K562 (cell line): ENCODE results near the gene COL5A3. TPM values are rescaled to one million over a fixed set of nuclear protein-coding genes. Genes with fewer than 3 reads are reported as not detected.
A peak's percentile ranks its signal among the peaks of the same experiment; 100 is the strongest.

Source experiments
- ATAC-seq: fragments of 200-7000 bp; cut with Tn5 transposase; 3 replicates; pipeline ENCODE4 v1.9.1; 2020; ENCODE audit warnings: moderate library complexity
- BruUV-seq: library from RNA; stranded (reverse); fragments of 400-500 nt; replicated peaks from 2 replicates; lab custom pipeline; 2021; lab: Mats Ljungman, UMichigan
- CTCF ChIA-PET: fragments of 300-600 bp; formaldehyde crosslinking; extraction: SDS; loops from one replicate; lab custom pipeline; 2021; ENCODE audit warnings: low intra/inter-chr PET ratio; lab: Yijun Ruan, JAX
- POLR2A ChIA-PET: fragments of 300-600, 350-650 bp; sonication (Branson Sonifier 250); formaldehyde crosslinking; extraction: SDS; loops from one replicate; lab custom pipeline; 2021; ENCODE audit warnings: antibody characterized with exemption, inconsistent platforms; lab: Yijun Ruan, JAX
- DNase-seq, 4 experiments: peaks; one replicate each; pipeline versions ENCODE4 v3.0.0 to v3.0.0-alpha.2; 2011 to 2018; ENCODE audit warnings: low spot score in 3 of 4, mixed read lengths in 3 of 4; ENCODE audit errors: extremely low read depth in 1 of 4
- FAIRE-seq: peaks from 2 replicates; lab custom pipeline; 2011; peaks lifted over from hg19 to GRCh38; lab: Jason Lieb, UNC
- H2AFZ ChIP-seq: 2 replicates; pipeline ENCODE4 v1.6.0; 2011; ENCODE audit warnings: low read depth, low read length, control low read depth, inconsistent platforms
- H3K27ac ChIP-seq: fragments of 200-600 bp; 3 replicates; pipeline ENCODE4 v1.8.0; 2011; ENCODE audit warnings: low read depth, mild to moderate bottlenecking, control low read depth, inconsistent platforms, low read length, moderate library complexity, mixed read lengths; ENCODE audit errors: extremely low read depth
- H3K27me3 ChIP-seq, 2 experiments: fragments of 300-600 bp in 1 of 2; 2 replicates in 1 of 2; 3 replicates in 1 of 2; pipeline versions ENCODE4 v1.6.0 to v1.8.0; 2011; ENCODE audit warnings: inconsistent platforms in 2 of 2, low read length in 2 of 2, mild to moderate bottlenecking in 1 of 2, mixed read lengths in 1 of 2, moderate library complexity in 1 of 2; ENCODE audit not compliant: control insufficient read depth in 2 of 2, insufficient read depth in 2 of 2
- H3K36me3 ChIP-seq: fragments of 300-600 bp; 3 replicates; pipeline ENCODE4 v1.8.0; 2011; ENCODE audit warnings: mild to moderate bottlenecking, low read length, inconsistent platforms; ENCODE audit not compliant: control insufficient read depth, insufficient read depth
- H3K4me1 ChIP-seq, 2 experiments: fragments of 200-600 bp in 1 of 2; replicated peaks in 1 of 2; 2 replicates in 1 of 2; 3 replicates in 1 of 2; pipeline versions ENCODE4 v1.5.1 to v1.8.0; 2011; ENCODE audit warnings: inconsistent platforms in 2 of 2, low read length in 2 of 2, mild to moderate bottlenecking in 1 of 2, mixed read lengths in 1 of 2, moderate library complexity in 1 of 2; ENCODE audit not compliant: control insufficient read depth in 2 of 2, insufficient read depth in 2 of 2
- H3K4me2 ChIP-seq: 2 replicates; pipeline ENCODE4 v1.6.1; 2011; ENCODE audit warnings: low read length, control low read depth, inconsistent platforms, mixed read lengths; ENCODE audit not compliant: insufficient read depth
- H3K4me3 ChIP-seq: fragments of 200-600 bp; sonication (generic), shearing (Covaris generic); 2 replicates; pipeline ENCODE4 v1.5.1; 2016; ENCODE audit warnings: control low read depth, inconsistent platforms
- H3K79me2 ChIP-seq: fragments of 200-600 bp; 3 replicates; pipeline ENCODE4 v1.8.0; 2011; ENCODE audit warnings: low read length, inconsistent platforms; ENCODE audit not compliant: control insufficient read depth, insufficient read depth
- H3K9ac ChIP-seq, 2 experiments: 2 replicates each; pipeline versions ENCODE4 v1.6.0 to v1.6.1; 2011; ENCODE audit warnings: low read depth in 2 of 2, low read length in 2 of 2, control low read depth in 1 of 2, inconsistent platforms in 1 of 2, mild to moderate bottlenecking in 1 of 2, mixed read lengths in 1 of 2; ENCODE audit not compliant: insufficient read depth in 1 of 2
- H3K9me1 ChIP-seq: one replicate; pipeline ENCODE4 v1.6.0; 2011; ENCODE audit warnings: inconsistent platforms, mild to moderate bottlenecking, low read length, moderate library complexity; ENCODE audit not compliant: control insufficient read depth, insufficient read depth
- H3K9me3 ChIP-seq: replicated peaks from 2 replicates; pipeline ENCODE4 v1.5.1; 2011; ENCODE audit warnings: low read depth, low read length, inconsistent platforms; ENCODE audit not compliant: control insufficient read depth, insufficient read depth
- H4K20me1 ChIP-seq: replicated peaks from 2 replicates; pipeline ENCODE4 v1.6.1; 2011; ENCODE audit warnings: low read length, inconsistent platforms, mixed read lengths; ENCODE audit not compliant: control insufficient read depth, insufficient read depth
- BCL6 ChIP-seq: fragments of 250-450 bp; sonication (Bioruptor Pico); IDR thresholded peaks from 2 replicates; pipeline ENCODE4 v1.4.0; 2020
- CREBBP ChIP-seq: IDR thresholded peaks from one replicate; pipeline ENCODE4 v1.6.1; 2012; ENCODE audit warnings: low read depth, mild to moderate bottlenecking, control low read depth, inconsistent platforms, low read length
- HCFC1 ChIP-seq: IDR thresholded peaks from 2 replicates; pipeline ENCODE4 v1.6.1; 2012; ENCODE audit warnings: low read depth, low read length, improper control_type of control experiment
- KDM5B ChIP-seq: fragments of 200-600 bp; sonication (generic); IDR thresholded peaks from 2 replicates; pipeline ENCODE4 v1.6.1; 2012; ENCODE audit warnings: low read depth, mild to moderate bottlenecking, moderate library complexity, low read length, control low read depth, inconsistent platforms; ENCODE audit not compliant: insufficient replicate concordance
- MBD2 ChIP-seq: sonication (generic); IDR thresholded peaks from 2 replicates; pipeline ENCODE4 v1.6.1; 2016; ENCODE audit warnings: low read depth, borderline replicate concordance
- NELFE ChIP-seq: IDR thresholded peaks from 2 replicates; pipeline ENCODE4 v1.6.1; 2011; ENCODE audit warnings: mild to moderate bottlenecking; ENCODE audit not compliant: insufficient read depth, insufficient read length
- NFE2L1 ChIP-seq: fragments of 450-650 bp; IDR thresholded peaks from 2 replicates; pipeline ENCODE4 v1.6.1; 2016; ENCODE audit warnings: missing genetic modification characterization, low read depth, mild to moderate bottlenecking, missing compliant biosample characterization, moderate library complexity, borderline replicate concordance
- NONO ChIP-seq, 2 experiments: fragments of 200-400 bp in 1 of 2; fragments of 450-650 bp in 1 of 2; formaldehyde crosslinking in 1 of 2; IDR thresholded peaks; 2 replicates each; pipeline ENCODE4 v1.6.1; 2017; ENCODE audit warnings: low read depth in 2 of 2, mild to moderate bottlenecking in 2 of 2, moderate library complexity in 2 of 2, low read length in 1 of 2
- RAD51 ChIP-seq: fragments of 450-650 bp; IDR thresholded peaks from 2 replicates; pipeline ENCODE4 v1.7.1; 2016; ENCODE audit warnings: low read depth, mild to moderate bottlenecking, borderline replicate concordance
- SPI1 ChIP-seq: IDR thresholded peaks from 2 replicates; pipeline ENCODE4 v1.6.1; 2011; ENCODE audit warnings: low read depth, low read length, control low read depth, borderline replicate concordance
- TSC22D4 ChIP-seq: fragments of 450-650 bp; IDR thresholded peaks from 2 replicates; pipeline ENCODE4 v1.6.1; 2016; ENCODE audit warnings: missing genetic modification characterization, missing biosample characterization, control low read depth
- ZNF143 ChIP-seq: sonication (generic); formaldehyde crosslinking; IDR thresholded peaks from 2 replicates; pipeline ENCODE4 v1.9.0; 2022; ENCODE audit warnings: mild to moderate bottlenecking, missing genetic modification reagents
- ZNF217 ChIP-seq: sonication (generic); formaldehyde crosslinking; IDR thresholded peaks from 2 replicates; pipeline ENCODE4 v1.8.0; 2022; ENCODE audit warnings: mild to moderate bottlenecking, missing genetic modification reagents
- WGBS: fragments of 100-300 bp; shearing (Covaris generic); methylation state at CpG from one replicate; pipeline ENCODE4 v1.1.6; 2016; ENCODE audit warnings: low coverage, mixed read lengths; ENCODE audit not compliant: insufficient coverage; ENCODE audit errors: missing lambda C conversion rate; 5-methylcytosine and 5-hydroxymethylcytosine counted together
- in situ Hi-C: fragments of 300-500 bp; cut with MboI; formaldehyde crosslinking; loops from 4 replicates; pipeline ENCODE4 v1.15.0; 2018; ENCODE audit warnings: inconsistent platforms, mixed read lengths
- intact Hi-C: fragments of 100-400 bp; cut with micrococcal nuclease; formaldehyde crosslinking; loops from 2 replicates; pipeline ENCODE4 v1.14.2; 2022
- polyA plus RNA-seq, 8 experiments: library from polyadenylated mRNA; depleted of rRNA in 4 of 8; stranded (reverse) in 5 of 8; unstranded in 3 of 8; fragments of >200 nt; fragmentation: Nextera tagmentation in 2 of 8; fragmentation: Illumina TruSeq in 1 of 8; extraction: Ambion mirVana in 2 of 8; extraction: Trizol in 1 of 8; gene quantifications; 2 replicates each; pipeline versions ENCODE4 v1.2.1 to v1.2.3, GENCODE V29; 2011 to 2014; ENCODE audit warnings: inconsistent platforms in 1 of 8, missing spikeins in 1 of 8
- total RNA-seq, 7 experiments: library from RNA; depleted of rRNA in 6 of 7; stranded (reverse); fragments of >200 nt in 6 of 7; fragmentation: Illumina TruSeq in 2 of 7; extraction: Trizol in 2 of 7; gene quantifications; 2 replicates each; pipeline versions ENCODE4 v1.2.1 to v1.2.3, GENCODE V29; 2011 to 2021; ENCODE audit warnings: low replicate concordance in 1 of 7
- TF ChIP-seq, protein P1 (sequence below): fragments of 450-650 bp; formaldehyde crosslinking; IDR thresholded peaks from 2 replicates; pipeline ENCODE4 v1.4.0; 2022; ENCODE audit warnings: missing genetic modification characterization
- TF ChIP-seq, protein P2 (sequence below), 2 experiments: fragments of 450-650 bp; IDR thresholded peaks; 2 replicates each; pipeline ENCODE4 v1.6.1; 2018; ENCODE audit warnings: mild to moderate bottlenecking in 2 of 2, low read depth in 1 of 2; ENCODE audit not compliant: partially characterized antibody in 2 of 2
- TF ChIP-seq, protein P3 (sequence below): sonication (generic); formaldehyde crosslinking; IDR thresholded peaks from 2 replicates; pipeline ENCODE4 v1.8.0; 2023; ENCODE audit warnings: mild to moderate bottlenecking, missing genetic modification reagents

COL5A3 gene
- total and polyA plus RNA-seq, 9 of the 15 experiments (the other 6 are each of a cell fraction or from before 2014, with no cell fraction given) = 0.01 to 0.02 TPM; not detected in 7

DNA sequence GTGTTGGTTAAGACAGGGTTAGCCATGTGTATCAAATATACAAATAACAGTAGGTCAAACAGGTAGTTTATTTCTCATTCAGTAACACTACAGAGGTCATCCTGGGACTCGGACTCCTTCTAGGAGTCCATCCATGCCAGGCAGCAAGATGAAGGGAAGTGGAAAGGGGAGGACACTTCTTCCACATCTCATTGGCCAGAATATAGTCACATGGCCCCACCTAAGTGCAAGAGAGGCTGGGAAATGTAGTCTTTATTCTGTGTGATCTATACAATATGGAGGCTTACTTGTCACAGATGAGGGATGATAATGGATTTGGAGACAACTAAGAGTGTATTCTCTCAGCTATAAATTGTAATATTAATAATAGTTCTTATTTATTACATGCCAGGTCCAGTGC lies 34.1 kb upstream of the COL5A3 start:
- peak; percentile 51 for FAIRE-seq
- Histone ChIP-seq H3K9ac (no peak overlapping the region), H3K79me2 (no peaks in the 10 kb centered on the region), H3K36me3 (no peaks in the 10 kb centered on the region), H3K4me2 (no peak overlapping the region), H2AFZ (no peak overlapping the region), H3K9me3 (no peaks in the 10 kb centered on the region), H3K4me1 (no peaks in the 10 kb centered on the region), H3K27me3 (peaks cover 0 to 13% of the 10 kb centered on the region in 2 experiments; a peak in 2 of 5 replicates), H3K9me1 (no peaks in the 10 kb centered on the region), H3K4me3 (no peak overlapping the region), H4K20me1 (no peaks in the 10 kb centered on the region), H3K27ac (no peak overlapping the region)
- CTCF ChIA-PET = no interaction called here
- WGBS = 0% methylated on average over 1 of the region's 1 CpG
- ATAC-seq = peak; percentile 98
- in situ Hi-C loops (no loop called here), intact Hi-C loops (no loop called here)
- POLR2A ChIA-PET = interaction anchor here (1.0 kb wide), 1 partner anchor 9 kb away, joined by 4 read pairs; no protein-coding TSS in a partner anchor
- no TSS peak for BruUV-seq
- peak; percentile 34 to 74 (median 67) for DNase-seq
- peak; percentile 86 for TF ChIP-seq HCFC1
- no peak for TF ChIP-seq NFE2L1 (tag)
- peak; percentile 68; the same call in 1 of the 2 replicates for TF ChIP-seq SPI1
- no peak for TF ChIP-seq CREBBP
- TF ChIP-seq RAD51 = peak; percentile 87
- TF ChIP-seq, protein P1, sequence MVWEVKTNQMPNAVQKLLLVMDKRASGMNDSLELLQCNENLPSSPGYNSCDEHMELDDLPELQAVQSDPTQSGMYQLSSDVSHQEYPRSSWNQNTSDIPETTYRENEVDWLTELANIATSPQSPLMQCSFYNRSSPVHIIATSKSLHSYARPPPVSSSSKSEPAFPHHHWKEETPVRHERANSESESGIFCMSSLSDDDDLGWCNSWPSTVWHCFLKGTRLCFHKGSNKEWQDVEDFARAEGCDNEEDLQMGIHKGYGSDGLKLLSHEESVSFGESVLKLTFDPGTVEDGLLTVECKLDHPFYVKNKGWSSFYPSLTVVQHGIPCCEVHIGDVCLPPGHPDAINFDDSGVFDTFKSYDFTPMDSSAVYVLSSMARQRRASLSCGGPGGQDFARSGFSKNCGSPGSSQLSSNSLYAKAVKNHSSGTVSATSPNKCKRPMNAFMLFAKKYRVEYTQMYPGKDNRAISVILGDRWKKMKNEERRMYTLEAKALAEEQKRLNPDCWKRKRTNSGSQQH (CRISPR knock-in tag) = no peak
- no peak for TF ChIP-seq TSC22D4
- TF ChIP-seq, protein P2, sequence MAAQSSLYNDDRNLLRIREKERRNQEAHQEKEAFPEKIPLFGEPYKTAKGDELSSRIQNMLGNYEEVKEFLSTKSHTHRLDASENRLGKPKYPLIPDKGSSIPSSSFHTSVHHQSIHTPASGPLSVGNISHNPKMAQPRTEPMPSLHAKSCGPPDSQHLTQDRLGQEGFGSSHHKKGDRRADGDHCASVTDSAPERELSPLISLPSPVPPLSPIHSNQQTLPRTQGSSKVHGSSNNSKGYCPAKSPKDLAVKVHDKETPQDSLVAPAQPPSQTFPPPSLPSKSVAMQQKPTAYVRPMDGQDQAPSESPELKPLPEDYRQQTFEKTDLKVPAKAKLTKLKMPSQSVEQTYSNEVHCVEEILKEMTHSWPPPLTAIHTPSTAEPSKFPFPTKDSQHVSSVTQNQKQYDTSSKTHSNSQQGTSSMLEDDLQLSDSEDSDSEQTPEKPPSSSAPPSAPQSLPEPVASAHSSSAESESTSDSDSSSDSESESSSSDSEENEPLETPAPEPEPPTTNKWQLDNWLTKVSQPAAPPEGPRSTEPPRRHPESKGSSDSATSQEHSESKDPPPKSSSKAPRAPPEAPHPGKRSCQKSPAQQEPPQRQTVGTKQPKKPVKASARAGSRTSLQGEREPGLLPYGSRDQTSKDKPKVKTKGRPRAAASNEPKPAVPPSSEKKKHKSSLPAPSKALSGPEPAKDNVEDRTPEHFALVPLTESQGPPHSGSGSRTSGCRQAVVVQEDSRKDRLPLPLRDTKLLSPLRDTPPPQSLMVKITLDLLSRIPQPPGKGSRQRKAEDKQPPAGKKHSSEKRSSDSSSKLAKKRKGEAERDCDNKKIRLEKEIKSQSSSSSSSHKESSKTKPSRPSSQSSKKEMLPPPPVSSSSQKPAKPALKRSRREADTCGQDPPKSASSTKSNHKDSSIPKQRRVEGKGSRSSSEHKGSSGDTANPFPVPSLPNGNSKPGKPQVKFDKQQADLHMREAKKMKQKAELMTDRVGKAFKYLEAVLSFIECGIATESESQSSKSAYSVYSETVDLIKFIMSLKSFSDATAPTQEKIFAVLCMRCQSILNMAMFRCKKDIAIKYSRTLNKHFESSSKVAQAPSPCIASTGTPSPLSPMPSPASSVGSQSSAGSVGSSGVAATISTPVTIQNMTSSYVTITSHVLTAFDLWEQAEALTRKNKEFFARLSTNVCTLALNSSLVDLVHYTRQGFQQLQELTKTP (IDR thresholded peaks at IDR 0.05; ENCODE audit: low read depth in 1 of 2, partially characterized antibody in 2 of 2) = peak in 1 of 2 experiments; percentile 65
- peak; percentile 76 for TF ChIP-seq ZNF143 (CRISPR knock-in tag)
- TF ChIP-seq ZNF217 = no peak
- no peak for TF ChIP-seq NONO (IDR thresholded peaks at IDR 0.05; ENCODE audit: low read depth in 2 of 2, low read length in 1 of 2)
- peak; percentile 33; the same call in 1 of the 2 replicates for TF ChIP-seq MBD2
- TF ChIP-seq, protein P3, sequence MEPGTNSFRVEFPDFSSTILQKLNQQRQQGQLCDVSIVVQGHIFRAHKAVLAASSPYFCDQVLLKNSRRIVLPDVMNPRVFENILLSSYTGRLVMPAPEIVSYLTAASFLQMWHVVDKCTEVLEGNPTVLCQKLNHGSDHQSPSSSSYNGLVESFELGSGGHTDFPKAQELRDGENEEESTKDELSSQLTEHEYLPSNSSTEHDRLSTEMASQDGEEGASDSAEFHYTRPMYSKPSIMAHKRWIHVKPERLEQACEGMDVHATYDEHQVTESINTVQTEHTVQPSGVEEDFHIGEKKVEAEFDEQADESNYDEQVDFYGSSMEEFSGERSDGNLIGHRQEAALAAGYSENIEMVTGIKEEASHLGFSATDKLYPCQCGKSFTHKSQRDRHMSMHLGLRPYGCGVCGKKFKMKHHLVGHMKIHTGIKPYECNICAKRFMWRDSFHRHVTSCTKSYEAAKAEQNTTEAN (CRISPR knock-in tag) = no peak
- no peak for TF ChIP-seq BCL6
- no peak for TF ChIP-seq NELFE
- TF ChIP-seq KDM5B = no peak
